Measurements from ENCODE around the gene SDHB. TPM values are rescaled to one million over a fixed set of nuclear protein-coding genes. Genes with fewer than 3 reads are reported as not detected.

SDHB gene
- polyA plus RNA-seq, 1 of the 3 experiments (the other 2 are of a cell fraction): 128 TPM

DNA sequence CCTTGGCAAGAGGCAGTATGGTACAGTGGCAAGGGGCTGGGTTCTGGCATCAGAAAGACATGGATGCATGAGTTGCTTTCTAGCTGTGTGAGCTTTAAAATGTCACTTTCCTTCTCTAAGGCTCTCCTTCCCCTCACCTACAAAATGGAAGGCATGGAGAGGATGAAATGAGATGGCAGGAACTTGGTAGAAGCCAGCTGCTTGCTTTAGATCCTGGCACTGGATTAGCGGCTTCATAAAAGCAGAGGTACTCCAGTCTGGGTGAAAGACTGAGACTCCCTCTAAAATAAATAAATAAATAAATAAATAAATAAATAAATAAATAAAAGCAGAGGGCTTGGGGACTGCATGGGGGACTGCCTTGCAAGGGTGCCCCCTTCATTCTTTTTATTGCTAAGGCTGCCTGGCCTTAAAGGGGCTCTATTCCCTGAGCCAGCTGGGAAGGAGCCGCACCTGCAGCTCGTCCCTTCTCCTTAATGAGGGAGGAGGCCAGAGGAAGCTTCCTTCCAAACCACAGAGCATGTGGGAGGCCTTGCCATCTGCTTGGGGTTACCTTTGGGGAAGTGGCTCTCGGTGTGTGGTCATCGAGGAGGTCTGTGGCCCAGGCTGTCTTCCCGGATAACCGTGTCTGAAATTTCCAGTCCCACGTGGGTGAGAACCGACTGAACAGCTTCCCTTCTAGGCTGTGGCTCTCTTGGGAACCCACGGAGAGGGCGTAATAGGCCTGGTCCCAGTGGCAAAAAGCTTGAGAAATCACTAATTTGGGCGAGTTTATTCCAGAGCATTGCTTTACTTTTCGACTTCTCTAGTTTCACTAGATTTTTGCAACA lies 40.1 kb downstream of the SDHB start:
- H3K4me1 ChIP-seq (ENCODE audit: control insufficient read depth in 1 of 2, insufficient read depth in 2 of 2, low read depth in 1 of 2, low read length in 1 of 2): peaks cover 12 to 22% of the 10 kb centered on the region in 2 experiments; a peak in 2 of 4 replicates
- H3K9me3 ChIP-seq: no peaks in the 10 kb centered on the region
- peaks cover 0 to 7% of the 10 kb centered on the region in 2 experiments for H3K36me3 ChIP-seq (replicated peaks in 1 of 2; ENCODE audit: control insufficient read depth in 1 of 2, insufficient read depth in 2 of 2, low read length in 1 of 2)
- ChIA-PET POLR2A (no interaction called here), CTCF (interaction anchor here (1.5 to 4.4 kb wide), 3 partner anchors 14 to 62 kb away, joined by 5 to 16 read pairs (median 9); no protein-coding TSS in a partner anchor)
- H3K4me2 ChIP-seq: no peak overlapping the region
- H3K27me3 ChIP-seq (ENCODE audit: insufficient read depth): no peaks in the 10 kb centered on the region
- H3F3A ChIP-seq (replicated peaks; ENCODE audit: insufficient read depth): peaks cover 5% of the 10 kb centered on the region
- H3K9ac ChIP-seq: no peak overlapping the region
- DNase-seq: no peak
- peaks cover 18% of the 10 kb centered on the region for H3K79me2 ChIP-seq (ENCODE audit: insufficient read depth)
- no peak overlapping the region for H2AFZ ChIP-seq (ENCODE audit: low read depth)
- WGBS (ENCODE audit: low lambda C conversion rate): 92% methylated on average over 13 of the region's 13 CpGs
- TF ChIP-seq NRF1 (IDR thresholded peaks at IDR 0.05; ENCODE audit: low read depth, low read length): no peak
- no peak for TF ChIP-seq CTCF (IDR thresholded peaks at IDR 0.05)
- TF ChIP-seq FOSL2 (IDR thresholded peaks at IDR 0.05; ENCODE audit: borderline replicate concordance, low read depth): no peak
- no peak for TF ChIP-seq RAD21 (IDR thresholded peaks at IDR 0.05; ENCODE audit: low read length)
- TF ChIP-seq, protein P1, sequence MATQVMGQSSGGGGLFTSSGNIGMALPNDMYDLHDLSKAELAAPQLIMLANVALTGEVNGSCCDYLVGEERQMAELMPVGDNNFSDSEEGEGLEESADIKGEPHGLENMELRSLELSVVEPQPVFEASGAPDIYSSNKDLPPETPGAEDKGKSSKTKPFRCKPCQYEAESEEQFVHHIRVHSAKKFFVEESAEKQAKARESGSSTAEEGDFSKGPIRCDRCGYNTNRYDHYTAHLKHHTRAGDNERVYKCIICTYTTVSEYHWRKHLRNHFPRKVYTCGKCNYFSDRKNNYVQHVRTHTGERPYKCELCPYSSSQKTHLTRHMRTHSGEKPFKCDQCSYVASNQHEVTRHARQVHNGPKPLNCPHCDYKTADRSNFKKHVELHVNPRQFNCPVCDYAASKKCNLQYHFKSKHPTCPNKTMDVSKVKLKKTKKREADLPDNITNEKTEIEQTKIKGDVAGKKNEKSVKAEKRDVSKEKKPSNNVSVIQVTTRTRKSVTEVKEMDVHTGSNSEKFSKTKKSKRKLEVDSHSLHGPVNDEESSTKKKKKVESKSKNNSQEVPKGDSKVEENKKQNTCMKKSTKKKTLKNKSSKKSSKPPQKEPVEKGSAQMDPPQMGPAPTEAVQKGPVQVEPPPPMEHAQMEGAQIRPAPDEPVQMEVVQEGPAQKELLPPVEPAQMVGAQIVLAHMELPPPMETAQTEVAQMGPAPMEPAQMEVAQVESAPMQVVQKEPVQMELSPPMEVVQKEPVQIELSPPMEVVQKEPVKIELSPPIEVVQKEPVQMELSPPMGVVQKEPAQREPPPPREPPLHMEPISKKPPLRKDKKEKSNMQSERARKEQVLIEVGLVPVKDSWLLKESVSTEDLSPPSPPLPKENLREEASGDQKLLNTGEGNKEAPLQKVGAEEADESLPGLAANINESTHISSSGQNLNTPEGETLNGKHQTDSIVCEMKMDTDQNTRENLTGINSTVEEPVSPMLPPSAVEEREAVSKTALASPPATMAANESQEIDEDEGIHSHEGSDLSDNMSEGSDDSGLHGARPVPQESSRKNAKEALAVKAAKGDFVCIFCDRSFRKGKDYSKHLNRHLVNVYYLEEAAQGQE (IDR thresholded peaks at IDR 0.05; ENCODE audit: low read depth, low read length): no peak
- no peak for TF ChIP-seq TCF12 (IDR thresholded peaks at IDR 0.05)
- TF ChIP-seq GABPA (IDR thresholded peaks at IDR 0.05; ENCODE audit: low read depth): no peak
- TF ChIP-seq RXRA (IDR thresholded peaks at IDR 0.05; ENCODE audit: borderline replicate concordance, low read depth): no peak
- no peak overlapping the region for H3K27ac ChIP-seq (ENCODE audit: low read depth in 2 of 2, low read length in 1 of 2)
- H3K9me2 ChIP-seq: no peaks in the 10 kb centered on the region
- H4K20me1 ChIP-seq (ENCODE audit: insufficient read depth): peaks cover 14% of the 10 kb centered on the region
- H3K4me3 ChIP-seq (ENCODE audit: low read depth in 2 of 2, low read length in 1 of 2): no peak overlapping the region

- TF ChIP-seq SIN3A (IDR thresholded peaks at IDR 0.05; ENCODE audit: borderline replicate concordance, low read depth, low read length) (no peak), RFX5 (IDR thresholded peaks at IDR 0.05; ENCODE audit: low read length) (no peak), USF2 (IDR thresholded peaks at IDR 0.05; ENCODE audit: borderline replicate concordance, low read depth, low read length) (no peak), CHD2 (IDR thresholded peaks at IDR 0.05; ENCODE audit: low read length, partially characterized antibody) (no peak), SMC3 (IDR thresholded peaks at IDR 0.05; ENCODE audit: low read depth, low read length) (no peak), RXRA (IDR thresholded peaks at IDR 0.05; ENCODE audit: borderline replicate concordance, low read depth) (no peak)
- TF ChIP-seq, protein P2, sequence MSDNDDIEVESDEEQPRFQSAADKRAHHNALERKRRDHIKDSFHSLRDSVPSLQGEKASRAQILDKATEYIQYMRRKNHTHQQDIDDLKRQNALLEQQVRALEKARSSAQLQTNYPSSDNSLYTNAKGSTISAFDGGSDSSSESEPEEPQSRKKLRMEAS (IDR thresholded peaks at IDR 0.05; ENCODE audit: low read depth): no peak
- Histone ChIP-seq H4K20me1 (ENCODE audit: insufficient read depth) (peaks cover 14% of the 10 kb centered on the region), H3K79me2 (ENCODE audit: insufficient read depth) (peaks cover 21% of the 10 kb centered on the region), H3K9me2 (no peaks in the 10 kb centered on the region), H3K9ac (no peak overlapping the region), H3K4me1 (ENCODE audit: control insufficient read depth in 1 of 2, insufficient read depth in 2 of 2, low read depth in 1 of 2, low read length in 1 of 2) (peaks cover 12 to 22% of the 10 kb centered on the region in 2 experiments; a peak in 2 of 4 replicates), H3K4me3 (ENCODE audit: low read depth in 2 of 2, low read length in 1 of 2) (no peak overlapping the region), H3F3A (replicated peaks; ENCODE audit: insufficient read depth) (peaks cover 5% of the 10 kb centered on the region), H3K4me2 (no peak overlapping the region), H3K27me3 (ENCODE audit: insufficient read depth) (no peaks in the 10 kb centered on the region), H2AFZ (ENCODE audit: low read depth) (no peak overlapping the region), H3K27ac (ENCODE audit: low read depth in 2 of 2, low read length in 1 of 2) (no peak overlapping the region), H3K9me3 (no peaks in the 10 kb centered on the region), H3K36me3 (replicated peaks in 1 of 2; ENCODE audit: control insufficient read depth in 1 of 2, insufficient read depth in 2 of 2, low read length in 1 of 2) (no peaks in the 10 kb centered on the region)
- ChIA-PET POLR2A (no interaction called here), CTCF (interaction anchor here (1.0 to 4.4 kb wide), 6 partner anchors 15 to 61 kb away, joined by 3 to 16 read pairs (median 7); partner anchors contain the start of gene MFAP2)
- no peak for DNase-seq
- 81% methylated on average over 8 of the region's 9 CpGs for WGBS (ENCODE audit: low lambda C conversion rate)
Measured at GRCh38 chr1:17012775-17013490, 40.9 kb downstream of the SDHB start.
